OCI-M2 (cell line): Measurements from ENCODE around the gene LTBP4.
"Not testable (repeated sequence)": the region's sequence is repeated elsewhere in the genome, so short reads cannot be mapped to it uniquely, and the experiment has no call there.

Source experiments
- DNase-seq: peaks from one replicate; lab custom pipeline; 2025; ENCODE audit not compliant: unreplicated experiment; lab: John Stamatoyannopoulos, UW

LTBP4 gene

DNA sequence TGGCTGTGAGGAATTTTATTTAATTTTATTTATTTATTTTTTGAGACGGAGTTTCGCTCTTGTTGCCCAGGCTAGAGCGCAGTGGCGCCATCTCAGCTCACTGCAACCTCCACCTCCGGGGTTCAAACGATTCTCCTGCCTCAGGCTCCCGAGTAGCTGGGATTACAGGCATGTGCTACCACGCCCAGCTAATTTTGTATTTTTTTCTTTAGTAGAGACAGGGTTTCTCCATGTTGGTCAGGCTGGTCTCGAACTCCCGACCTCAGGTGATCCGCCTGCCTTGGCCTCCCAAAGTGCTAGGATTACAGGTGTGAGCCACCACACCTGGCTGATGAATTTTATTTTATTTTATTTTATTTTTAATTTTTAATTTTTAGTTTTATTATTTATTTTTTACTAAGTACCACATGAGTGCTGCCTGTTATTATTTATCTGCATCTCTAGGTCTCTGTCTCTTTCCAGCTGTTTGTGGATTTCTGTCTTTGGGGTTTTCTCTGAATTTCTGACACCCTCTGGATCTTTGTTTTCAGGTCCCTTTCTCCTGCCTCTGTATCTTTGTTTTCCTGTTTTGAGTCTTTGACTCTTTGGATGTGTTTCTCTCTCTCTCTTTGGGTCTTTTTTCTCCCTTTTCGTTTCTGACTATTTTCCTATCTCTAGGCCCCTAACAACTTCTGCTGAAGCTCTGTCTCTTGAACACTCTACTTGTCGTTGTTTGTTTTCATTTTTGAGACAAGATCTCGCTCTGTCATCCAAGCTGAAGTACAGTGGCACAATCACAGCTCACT lies 23.4 kb downstream of the LTBP4 start:
- not testable (repeated sequence) for DNase-seq

DNA sequence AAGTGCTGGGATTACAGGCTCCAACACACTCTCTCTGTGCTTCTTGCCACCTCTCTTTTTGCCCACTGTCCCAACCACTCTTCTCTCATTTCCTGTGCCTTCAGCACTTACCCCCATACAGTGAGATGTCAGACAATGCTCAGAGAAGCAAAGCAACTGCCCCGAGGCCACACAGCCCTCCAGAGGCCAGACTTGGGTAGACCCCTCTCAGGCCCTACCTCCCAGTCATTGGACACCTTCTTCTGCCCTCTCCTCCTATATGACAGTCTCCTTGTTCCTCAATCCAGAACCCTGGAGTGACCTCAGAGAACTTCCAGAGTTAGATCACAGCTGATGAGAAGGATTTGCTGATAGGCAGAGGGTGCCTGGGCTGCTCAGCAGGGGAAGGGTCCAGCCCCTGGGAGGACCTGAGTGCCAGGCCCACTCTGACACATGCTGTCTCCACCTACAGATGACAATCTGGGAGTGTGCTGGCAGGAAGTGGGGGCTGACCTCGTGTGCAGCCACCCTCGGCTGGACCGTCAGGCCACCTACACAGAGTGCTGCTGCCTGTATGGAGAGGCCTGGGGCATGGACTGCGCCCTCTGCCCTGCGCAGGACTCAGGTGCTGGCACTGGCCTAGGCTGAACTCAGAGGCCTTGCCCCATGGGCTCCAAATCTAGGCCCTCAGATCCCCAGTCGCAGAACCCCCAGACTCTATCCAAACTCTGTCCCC lies 24.4 kb downstream of the LTBP4 start:
- DNase-seq = no peak

DNA sequence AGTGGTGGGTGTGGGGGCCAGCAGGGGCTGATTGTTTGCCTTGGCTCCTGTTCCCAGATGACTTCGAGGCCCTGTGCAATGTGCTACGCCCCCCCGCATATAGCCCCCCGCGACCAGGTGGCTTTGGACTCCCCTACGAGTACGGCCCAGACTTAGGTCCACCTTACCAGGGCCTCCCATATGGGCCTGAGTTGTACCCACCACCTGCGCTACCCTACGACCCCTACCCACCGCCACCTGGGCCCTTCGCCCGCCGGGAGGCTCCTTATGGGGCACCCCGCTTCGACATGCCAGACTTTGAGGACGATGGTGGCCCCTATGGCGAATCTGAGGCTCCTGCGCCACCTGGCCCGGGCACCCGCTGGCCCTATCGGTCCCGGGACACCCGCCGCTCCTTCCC lies 25.7 kb downstream of the LTBP4 start:
- DNase-seq = no peak

- no peak for DNase-seq
These were observed 26.5 kb downstream of the LTBP4 start for GRCh38 chr19:40627486-40628279.

DNA sequence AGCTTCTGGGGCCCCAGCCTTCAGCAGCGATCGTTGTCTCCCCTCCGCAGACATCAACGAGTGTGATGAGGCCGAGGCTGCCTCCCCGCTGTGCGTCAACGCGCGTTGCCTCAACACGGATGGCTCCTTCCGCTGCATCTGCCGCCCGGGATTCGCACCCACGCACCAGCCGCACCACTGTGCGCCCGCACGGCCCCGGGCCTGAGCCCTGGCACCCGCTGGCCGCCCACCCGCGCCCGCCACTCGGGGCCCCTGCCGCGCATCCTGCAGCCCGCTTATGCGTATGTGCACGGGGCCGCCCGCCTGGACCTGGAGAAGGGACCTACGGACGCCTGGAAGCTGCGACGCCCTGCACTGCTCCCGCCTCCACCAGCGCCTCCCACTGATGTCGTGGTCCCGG lies 28.2 kb downstream of the LTBP4 start:
- no peak for DNase-seq

GRCh38 chr19:40630571-40631160 lies 29.5 kb downstream of the LTBP4 start:
- no peak for DNase-seq

DNA sequence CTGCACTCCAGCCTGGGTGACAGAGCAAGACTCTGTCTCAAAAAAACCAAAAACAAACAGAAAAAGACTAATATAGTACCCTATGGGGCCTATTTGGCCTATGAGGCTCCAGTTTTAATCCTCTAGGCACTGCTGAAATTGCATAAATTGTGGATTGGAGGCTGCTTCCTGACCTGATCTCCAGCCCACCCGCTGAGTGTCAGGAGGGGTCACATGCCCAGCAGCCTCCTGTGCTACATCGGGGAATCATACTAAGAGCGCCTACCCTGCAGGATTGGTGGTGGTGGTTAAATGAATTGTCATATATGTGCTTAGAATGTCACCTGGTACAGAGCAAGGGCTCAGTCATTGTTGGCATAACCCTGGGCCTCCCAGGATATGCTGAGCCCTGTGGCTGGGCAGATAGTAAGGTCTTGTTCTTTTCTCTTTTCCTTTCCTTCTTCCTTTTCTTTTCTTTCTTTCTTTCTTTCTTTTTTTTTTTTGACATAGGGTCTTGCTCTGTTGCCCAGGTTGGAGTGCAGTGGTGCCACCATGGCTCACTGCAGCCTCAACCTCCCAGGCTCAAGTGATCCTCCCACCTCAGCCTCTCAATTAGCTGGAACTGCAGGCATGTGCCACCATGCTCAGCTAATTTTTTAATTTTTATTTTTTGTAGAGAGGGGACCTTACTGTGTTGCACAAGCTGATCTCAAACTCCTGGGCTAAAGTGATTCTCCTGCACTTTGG lies 31.3 kb downstream of the LTBP4 start:
- DNase-seq = no peak

DNA sequence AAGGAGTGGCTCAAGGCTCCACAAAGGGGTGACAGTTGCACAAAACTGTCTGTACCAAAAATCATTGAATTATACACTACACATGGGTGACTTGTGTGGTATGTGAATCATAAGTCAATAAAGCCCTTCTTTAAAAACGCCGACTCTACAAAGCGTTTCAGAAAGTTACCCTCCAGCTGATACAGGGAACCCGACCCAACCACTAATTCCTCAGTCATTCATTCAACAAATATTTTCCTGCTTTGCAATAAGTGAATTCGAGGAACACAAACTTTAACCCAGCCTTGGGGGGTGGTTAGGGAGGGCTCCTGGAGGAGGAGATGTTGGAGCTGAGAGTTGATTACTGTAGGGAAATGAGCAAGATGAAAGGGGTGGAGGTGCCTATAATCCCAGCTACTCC lies 32.0 kb downstream of the LTBP4 start:
- DNase-seq = no peak

- no peak for DNase-seq
These were observed 37.2 kb downstream of the LTBP4 start for GRCh38 chr19:40638327-40638726.

DNA sequence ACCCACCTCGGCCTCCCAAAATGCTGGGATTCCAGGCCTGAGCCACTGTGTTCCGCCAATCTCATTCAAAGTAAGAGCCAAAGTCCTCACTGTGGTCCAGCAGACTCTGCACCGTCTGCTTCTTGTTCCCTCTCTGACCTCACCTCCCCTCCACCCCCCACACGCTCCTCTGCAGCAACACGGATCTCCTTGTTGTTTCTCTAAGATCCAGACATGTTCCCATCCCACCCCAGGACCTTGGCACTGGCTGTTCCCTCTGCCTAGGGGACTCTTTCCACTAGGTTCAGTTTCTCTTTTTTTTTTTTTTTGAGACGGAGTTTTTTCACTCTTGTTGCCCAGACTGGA lies 38.4 kb downstream of the LTBP4 start:
- no peak for DNase-seq

DNA sequence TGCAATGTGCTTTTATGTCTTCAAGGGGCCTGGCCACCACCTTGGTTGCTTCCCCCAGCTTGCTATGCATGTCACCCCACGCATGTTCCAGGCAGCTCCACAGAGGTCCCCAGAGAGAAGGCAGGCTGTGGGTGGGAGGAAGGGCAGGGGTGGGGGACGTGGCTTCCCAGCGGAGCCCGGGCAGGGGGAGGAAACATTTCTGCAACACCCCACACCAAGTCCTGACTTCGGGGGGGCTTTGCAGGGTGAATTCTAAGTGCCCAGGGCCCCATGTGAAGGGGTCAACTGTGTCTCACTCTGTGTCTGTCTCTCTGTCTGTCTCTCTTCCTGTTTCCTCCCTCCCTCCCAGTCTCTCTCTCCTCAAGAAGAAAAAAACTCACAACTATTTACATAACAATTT lies 39.6 kb downstream of the LTBP4 start:
- DNase-seq = no peak

- no peak for DNase-seq
These were observed 40.1 kb downstream of the LTBP4 start for GRCh38 chr19:40641281-40641680.

GRCh38 chr19:40642051-40642706 lies 41.0 kb downstream of the LTBP4 start:
- no peak for DNase-seq

DNA sequence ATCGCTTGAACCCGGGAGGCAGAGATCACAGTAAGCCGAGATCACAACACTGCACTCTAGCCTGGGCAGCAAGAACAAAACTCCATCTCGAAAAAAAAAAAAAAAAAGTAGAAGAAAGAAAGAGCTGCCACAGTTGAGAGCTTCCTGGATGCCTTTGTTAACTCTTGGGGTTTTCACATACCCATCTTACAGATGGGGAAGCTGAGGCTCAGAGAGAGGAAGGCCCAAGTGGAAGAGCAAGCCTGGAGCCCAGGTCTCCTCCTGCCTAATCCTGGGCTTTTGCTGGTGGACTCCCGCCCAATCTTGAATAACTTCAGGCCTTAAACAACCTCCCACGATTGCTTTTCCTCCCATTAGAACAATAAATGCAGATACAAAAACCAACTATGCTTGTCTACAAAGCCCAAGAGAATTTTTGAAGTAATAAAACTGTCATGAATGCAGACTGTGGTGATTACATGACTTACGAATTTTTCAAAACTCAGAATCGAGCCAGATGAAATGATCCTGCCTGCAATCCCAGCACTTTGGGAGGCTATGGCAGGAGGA lies 41.7 kb downstream of the LTBP4 start:
- DNase-seq = no peak

- DNase-seq = no peak
These were observed 45.6 kb downstream of the LTBP4 start for GRCh38 chr19:40646743-40647254.

GRCh38 chr19:40649903-40650675 lies 48.9 kb downstream of the LTBP4 start:
- DNase-seq = not testable (repeated sequence)

GRCh38 chr19:40650749-40651305 lies 49.7 kb downstream of the LTBP4 start:
- DNase-seq = no peak

GRCh38 chr19:40652303-40652702 lies 51.1 kb downstream of the LTBP4 start:
- not testable (repeated sequence) for DNase-seq

DNA sequence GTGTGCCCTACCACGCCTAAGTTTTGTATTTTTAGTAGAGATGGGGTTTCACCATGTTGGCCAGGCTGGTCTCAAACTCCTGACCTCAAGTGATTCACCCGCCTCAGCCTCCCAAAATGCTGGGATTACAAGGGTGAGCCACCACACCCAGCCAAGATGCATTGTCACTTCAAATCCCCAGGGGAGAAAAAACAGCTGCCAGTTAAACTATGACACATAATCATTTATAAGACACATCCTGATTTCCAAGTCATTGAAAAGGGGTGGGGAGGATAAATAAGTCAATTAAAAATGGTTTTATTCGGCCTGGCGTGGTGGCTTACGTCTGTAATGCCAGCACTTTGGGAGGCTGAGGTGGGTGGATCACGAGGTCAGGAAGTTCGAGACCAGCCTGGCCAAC lies 54.5 kb downstream of the LTBP4 start:
- not testable (repeated sequence) for DNase-seq
